Measurements from ENCODE around the gene CBL.

The CBL gene

GRCh38 chr11:119334174-119334930, 128.2 kb downstream of the CBL start, which contains the start of gene RNF26:
Gene RNF26, plus strand, starts transcription at chr11:119334527. Its CDS starts 596 bp downstream, at chr11:119335123.
- Histone ChIP-seq H3K27me3 (ENCODE audit: low read depth) (no peaks in the 10 kb centered on the region), H3K9me3 (no peaks in the 10 kb centered on the region), H3K36me3 (replicated peaks) (peaks cover 14% of the 10 kb centered on the region), H3K4me3 (peak within 1 kb of the TSS; percentile 83), H3K4me1 (peaks cover 33% of the 10 kb centered on the region)
- DNase-seq (ENCODE audit: low spot score in 2 of 2), result peak; percentile 97
- in situ Hi-C loops (cut with MboI; ENCODE audit: low sequenced_read_pairs), result no loop called here

GRCh38 chr11:119335091-119335654, 129.0 kb downstream of the CBL start:
- Histone ChIP-seq H3K27me3 (ENCODE audit: low read depth) (no peaks in the 10 kb centered on the region), H3K9me3 (no peaks in the 10 kb centered on the region), H3K4me1 (peaks cover 33% of the 10 kb centered on the region), H3K36me3 (replicated peaks) (peaks cover 14% of the 10 kb centered on the region), H3K4me3 (peak overlapping the region; percentile 83)
- DNase-seq (ENCODE audit: low spot score in 2 of 2), result no peak
- in situ Hi-C loops (cut with MboI; ENCODE audit: low sequenced_read_pairs), result no loop called here

DNA sequence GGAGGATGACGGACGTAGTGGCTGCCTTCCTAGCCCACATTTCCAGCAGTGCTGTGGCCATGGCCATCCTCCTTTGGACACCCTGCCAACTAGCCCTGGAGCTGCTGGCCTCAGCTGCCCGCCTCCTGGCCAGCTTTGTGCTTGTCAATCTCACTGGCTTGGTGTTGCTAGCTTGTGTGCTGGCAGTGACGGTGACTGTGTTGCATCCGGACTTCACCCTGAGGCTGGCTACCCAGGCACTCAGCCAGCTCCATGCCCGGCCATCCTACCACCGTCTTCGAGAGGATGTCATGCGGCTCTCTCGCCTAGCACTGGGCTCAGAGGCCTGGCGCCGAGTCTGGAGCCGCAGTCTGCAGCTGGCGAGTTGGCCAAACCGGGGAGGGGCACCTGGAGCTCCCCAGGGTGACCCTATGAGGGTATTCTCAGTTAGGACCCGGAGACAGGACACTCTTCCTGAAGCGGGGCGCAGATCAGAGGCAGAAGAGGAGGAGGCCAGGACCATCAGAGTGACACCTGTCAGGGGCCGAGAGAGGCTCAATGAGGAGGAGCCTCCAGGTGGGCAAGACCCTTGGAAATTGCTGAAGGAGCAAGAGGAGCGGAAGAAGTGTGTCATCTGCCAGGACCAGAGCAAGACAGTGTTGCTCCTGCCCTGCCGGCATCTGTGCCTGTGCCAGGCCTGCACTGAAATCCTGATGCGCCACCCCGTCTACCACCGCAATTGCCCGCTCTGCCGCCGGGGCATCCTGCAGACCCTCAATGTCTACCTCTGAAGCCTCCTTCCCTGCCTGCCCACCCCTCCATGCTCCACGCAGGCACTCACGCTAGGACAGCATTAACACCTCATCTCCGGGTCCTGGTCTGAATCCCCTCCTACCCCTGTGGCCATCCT, 129.8 kb downstream of the CBL start:
- Histone ChIP-seq H3K4me3 (no peak overlapping the region), H3K27me3 (ENCODE audit: low read depth) (no peaks in the 10 kb centered on the region), H3K4me1 (peaks cover 33% of the 10 kb centered on the region), H3K9me3 (no peaks in the 10 kb centered on the region), H3K36me3 (replicated peaks) (peaks cover 14% of the 10 kb centered on the region)
- in situ Hi-C loops (cut with MboI; ENCODE audit: low sequenced_read_pairs), result no loop called here
- no peak for DNase-seq (ENCODE audit: low spot score in 2 of 2)

GRCh38 chr11:119336744-119337469, 130.8 kb downstream of the CBL start:
- no peak overlapping the region for H3K4me3 ChIP-seq

DNA sequence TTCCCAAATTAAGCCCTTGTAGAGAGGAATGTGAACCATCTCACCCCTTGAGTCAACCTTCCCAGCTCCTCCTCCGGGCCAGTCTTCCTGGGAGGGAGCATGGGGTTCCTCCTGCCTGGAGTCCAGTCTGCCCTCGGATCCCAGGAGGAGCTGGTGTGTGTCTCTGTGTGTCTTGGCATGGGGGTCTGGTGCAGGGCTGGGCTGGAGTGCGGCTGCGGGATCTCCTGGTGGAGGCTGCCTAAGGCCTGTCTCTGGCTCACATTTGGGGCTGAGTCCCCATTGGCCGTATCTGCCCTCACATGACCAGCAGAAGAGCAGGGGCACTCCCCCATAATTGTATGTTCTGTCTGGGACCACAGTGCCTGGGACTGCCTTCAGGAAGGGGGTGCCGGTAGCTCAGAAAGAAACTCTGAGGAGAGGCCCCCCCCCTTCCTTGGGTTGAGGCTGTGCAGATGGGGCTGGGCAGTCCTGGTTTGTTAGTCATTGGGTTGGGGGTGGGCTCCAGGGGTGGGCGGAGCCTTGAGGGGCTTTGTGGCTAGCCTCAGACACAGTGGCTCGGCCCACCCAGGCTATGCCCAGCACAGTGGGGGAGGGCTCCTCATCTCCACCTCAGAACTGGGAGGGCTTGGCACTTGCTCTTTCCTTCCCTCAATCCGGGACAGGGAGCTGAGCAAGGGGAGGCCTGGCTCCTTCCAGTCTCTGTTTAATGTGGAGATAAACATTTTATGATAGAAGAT, 131.6 kb downstream of the CBL start:
- no peaks in the 10 kb centered on the region for H3K9me3 ChIP-seq
- peaks cover 14% of the 10 kb centered on the region for H3K36me3 ChIP-seq (replicated peaks)
- H3K4me3 ChIP-seq, result peak overlapping the region; percentile 13
- peaks cover 22% of the 10 kb centered on the region for H3K4me1 ChIP-seq
- H3K27me3 ChIP-seq (ENCODE audit: low read depth), result no peaks in the 10 kb centered on the region
- DNase-seq (ENCODE audit: low spot score in 2 of 2), result peak; percentile 40 to 69
- in situ Hi-C loops (cut with MboI; ENCODE audit: low sequenced_read_pairs), result no loop called here

More at GRCh38 chr11:119336744-119337469, 130.8 kb downstream of the CBL start:
- in situ Hi-C loops (cut with MboI; ENCODE audit: low sequenced_read_pairs), result no loop called here
- DNase-seq (ENCODE audit: low spot score in 2 of 2), result no peak
- peaks cover 14% of the 10 kb centered on the region for H3K36me3 ChIP-seq (replicated peaks)
- no peaks in the 10 kb centered on the region for H3K9me3 ChIP-seq
- no peaks in the 10 kb centered on the region for H3K27me3 ChIP-seq (ENCODE audit: low read depth)
- peaks cover 28% of the 10 kb centered on the region for H3K4me1 ChIP-seq

- no peaks in the 10 kb centered on the region for H3K27me3 ChIP-seq (ENCODE audit: low read depth)
- peak; percentile 62 to 85 for DNase-seq (ENCODE audit: low spot score in 2 of 2)
- H3K9me3 ChIP-seq, result no peaks in the 10 kb centered on the region
- in situ Hi-C loops (cut with MboI; ENCODE audit: low sequenced_read_pairs), result no loop called here
- H3K4me3 ChIP-seq, result peak overlapping the region; percentile 13
- H3K36me3 ChIP-seq (replicated peaks), result peaks cover 14% of the 10 kb centered on the region
- peaks cover 16% of the 10 kb centered on the region for H3K4me1 ChIP-seq
These were observed 132.3 kb downstream of the CBL start for GRCh38 chr11:119338318-119338890.

DNA sequence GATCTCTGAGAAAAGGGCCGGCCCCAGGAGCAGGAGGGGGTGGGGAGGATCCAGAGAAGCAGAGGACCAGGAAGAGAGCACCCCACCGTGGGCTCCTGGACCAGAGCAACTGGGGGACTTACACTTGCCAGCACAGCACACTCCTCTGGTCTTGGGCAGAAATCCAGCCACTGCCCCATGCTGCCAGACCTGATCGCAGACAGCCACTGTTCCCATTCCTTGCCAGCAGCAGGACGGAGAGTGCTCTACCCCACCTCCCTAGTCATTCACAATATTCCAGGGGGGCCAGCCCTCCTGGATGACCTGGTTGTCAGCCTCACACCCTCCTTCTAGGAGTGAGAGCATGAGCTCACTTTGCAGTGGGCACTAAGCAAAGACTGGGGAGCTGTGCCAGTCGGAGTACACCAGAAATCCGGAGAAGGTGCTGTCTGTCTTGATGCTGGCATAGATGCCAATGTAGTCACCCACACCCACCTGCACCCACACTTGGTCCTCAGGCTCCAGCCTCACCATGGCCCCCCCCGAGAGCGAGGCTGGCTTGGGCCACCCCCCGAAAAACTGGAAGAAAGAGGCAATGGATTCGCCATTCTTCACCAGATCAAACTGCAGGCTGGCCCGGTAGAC, 132.9 kb downstream of the CBL start:
- peaks cover 11% of the 10 kb centered on the region for H3K4me1 ChIP-seq
- no peak for DNase-seq (ENCODE audit: low spot score in 2 of 2)
- H3K27me3 ChIP-seq (ENCODE audit: low read depth), result no peaks in the 10 kb centered on the region
- peaks cover 14% of the 10 kb centered on the region for H3K36me3 ChIP-seq (replicated peaks)
- no peaks in the 10 kb centered on the region for H3K9me3 ChIP-seq
- in situ Hi-C loops (cut with MboI; ENCODE audit: low sequenced_read_pairs), result no loop called here
- H3K4me3 ChIP-seq, result no peak overlapping the region

DNA sequence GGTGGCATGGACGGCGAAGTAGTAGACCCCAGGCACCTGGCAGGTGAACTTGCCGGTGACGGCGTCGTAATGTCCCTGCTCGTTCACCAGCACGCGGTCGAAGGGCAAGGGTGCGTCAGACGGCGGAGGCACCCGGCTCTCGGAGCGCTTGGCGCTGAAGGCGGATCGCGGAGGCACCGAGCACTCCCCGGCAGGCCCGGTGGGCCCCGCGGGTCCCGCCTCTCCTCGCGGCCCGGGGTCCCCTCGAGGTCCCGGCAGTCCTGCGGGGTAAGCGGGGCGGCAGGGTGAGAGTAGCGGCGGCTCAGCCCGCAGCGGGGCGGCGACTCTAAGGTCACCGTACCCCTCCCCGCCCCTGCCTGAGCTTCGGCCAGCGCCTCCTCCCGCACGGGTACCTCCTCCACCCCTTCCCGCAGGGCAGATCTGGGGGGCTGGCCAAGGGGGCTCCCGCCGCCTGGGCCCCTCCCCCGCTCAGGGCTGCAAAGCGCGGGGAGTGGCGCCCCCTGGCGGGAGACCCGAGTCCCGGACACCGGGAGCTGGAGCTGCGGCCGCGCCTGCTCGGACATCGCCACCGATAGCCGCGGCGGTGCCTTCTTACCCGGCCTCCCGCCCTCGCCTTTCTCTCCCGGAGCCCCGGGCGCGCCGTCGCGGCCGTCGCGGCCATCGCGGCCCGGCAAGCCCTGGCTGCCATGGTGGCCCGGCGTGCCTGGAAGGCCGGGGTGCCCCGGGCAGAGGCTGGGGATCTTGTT, 133.6 kb downstream of the CBL start:
- H3K4me3 ChIP-seq, result no peak overlapping the region
- no peaks in the 10 kb centered on the region for H3K9me3 ChIP-seq
- in situ Hi-C loops (cut with MboI; ENCODE audit: low sequenced_read_pairs), result no loop called here
- DNase-seq (ENCODE audit: low spot score in 2 of 2), result no peak
- peaks cover 11% of the 10 kb centered on the region for H3K4me1 ChIP-seq
- peaks cover 14% of the 10 kb centered on the region for H3K36me3 ChIP-seq (replicated peaks)
- H3K27me3 ChIP-seq (ENCODE audit: low read depth), result no peaks in the 10 kb centered on the region

- H3K9me3 ChIP-seq, result no peaks in the 10 kb centered on the region
- DNase-seq (ENCODE audit: low spot score in 2 of 2), result no peak
- peaks cover 11% of the 10 kb centered on the region for H3K4me1 ChIP-seq
- no peak within 1 kb of the TSS for H3K4me3 ChIP-seq
- peaks cover 14% of the 10 kb centered on the region for H3K36me3 ChIP-seq (replicated peaks)
- no peaks in the 10 kb centered on the region for H3K27me3 ChIP-seq (ENCODE audit: low read depth)
- in situ Hi-C loops (cut with MboI; ENCODE audit: low sequenced_read_pairs), result no loop called here
These were observed 134.4 kb downstream of the CBL start, which contains the start of gene C1QTNF5 for GRCh38 chr11:119340335-119341221. Gene C1QTNF5, minus strand, starts transcription at chr11:119340883. Its CDS starts 486 bp downstream, at chr11:119340397.

- Histone ChIP-seq H3K9me3 (no peaks in the 10 kb centered on the region), H3K4me1 (peaks cover 11% of the 10 kb centered on the region), H3K4me3 (no peak overlapping the region), H3K27me3 (ENCODE audit: low read depth) (no peaks in the 10 kb centered on the region), H3K36me3 (replicated peaks) (peaks cover 9% of the 10 kb centered on the region)
- in situ Hi-C loops (cut with MboI; ENCODE audit: low sequenced_read_pairs), result no loop called here
- DNase-seq (ENCODE audit: low spot score in 2 of 2), result no peak
These were observed 135.3 kb downstream of the CBL start for GRCh38 chr11:119341222-119342022.

Data from HAP-1 (cell line).